Ascending aorta (tissue), 2 donors: ENCODE measurements around the gene IL17D. TPM values are rescaled to one million over a fixed set of nuclear protein-coding genes. Genes with fewer than 3 reads are reported as not detected.
"Not testable (repeated sequence)": the region's sequence is repeated elsewhere in the genome, so short reads cannot be mapped to it uniquely, and the experiment has no call there.

Experiments
- DNase-seq, 2 donors: peaks; one replicate each; pipeline ENCODE4 v3.0.0-alpha.2; 2019; ENCODE audit warnings: low spot score in 2 of 2
- H3K27ac ChIP-seq, 2 donors: fragments of 200-600 bp; sonication (generic); one replicate each; pipeline ENCODE4 v1.5.1; 2016 to 2017; ENCODE audit warnings: mild to moderate bottlenecking in 1 of 2
- H3K27me3 ChIP-seq: fragments of 200-600 bp; sonication (generic); one replicate; pipeline ENCODE4 v1.5.1; 2017
- H3K36me3 ChIP-seq, 2 donors: fragments of 200-600 bp; sonication (generic); one replicate each; pipeline ENCODE4 v1.5.1; 2016
- H3K4me1 ChIP-seq, 2 donors: fragments of 200-600 bp; sonication (generic); one replicate each; pipeline ENCODE4 v1.5.1; 2016 to 2017; ENCODE audit warnings: mild to moderate bottlenecking in 1 of 2
- H3K4me3 ChIP-seq, 2 donors: fragments of 200-600 bp; sonication (generic); one replicate each; pipeline ENCODE4 v1.5.1; 2016 to 2017; ENCODE audit warnings: mild to moderate bottlenecking in 1 of 2
- H3K9me3 ChIP-seq, 2 donors: fragments of 200-600 bp; sonication (generic); one replicate each; pipeline ENCODE4 v1.5.1; 2016
- CTCF ChIP-seq, 3 experiments: fragments of 200-600 bp in 2 of 3; fragments of 450-650 bp in 1 of 3; sonication (generic) in 2 of 3; IDR thresholded peaks; one replicate each; pipeline ENCODE4 v1.5.1; 2016 to 2019; ENCODE audit warnings: antibody characterized with exemption in 3 of 3, mild to moderate bottlenecking in 1 of 3, moderate library complexity in 1 of 3
- intact Hi-C: fragments of 100-400 bp; cut with DNase I; formaldehyde crosslinking; loops from one replicate; pipeline ENCODE4 v1.15.1; 2023
- total RNA-seq: library from RNA; depleted of rRNA; stranded (reverse); fragments of >200 nt; gene quantifications from one replicate; pipeline ENCODE4 v1.1.0, GENCODE V29; 2016

IL17D gene
- total RNA-seq, 1 donor from 2014 or later = not detected

DNA sequence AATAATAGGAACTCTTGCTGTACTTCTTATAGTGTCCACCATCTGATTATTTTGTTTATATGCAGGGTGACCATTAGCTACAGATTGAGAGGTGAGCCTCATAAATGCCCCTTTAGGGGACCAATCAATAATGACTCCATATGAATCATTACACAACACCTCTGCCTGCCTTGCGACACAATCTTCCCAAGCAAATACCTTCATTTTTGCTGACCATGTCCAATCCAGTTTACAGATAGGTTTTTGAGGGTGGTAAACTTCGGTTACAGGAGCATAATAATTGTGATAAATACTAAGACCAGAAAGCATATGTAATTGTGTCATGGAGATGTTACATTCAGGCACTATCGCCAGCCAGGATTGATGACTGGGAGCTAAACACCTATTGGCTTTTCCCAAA lies 23.6 kb upstream of the IL17D start:
- H3K27ac ChIP-seq = no peak overlapping the region
- no peaks in the 10 kb centered on the region for H3K4me1 ChIP-seq
- intact Hi-C loops = no loop called here
- no peaks in the 10 kb centered on the region for H3K36me3 ChIP-seq
- TF ChIP-seq CTCF (IDR thresholded peaks at IDR 0.05) = no peak
- no peak for DNase-seq
- no peaks in the 10 kb centered on the region for H3K27me3 ChIP-seq
- H3K9me3 ChIP-seq = no peaks in the 10 kb centered on the region
- no peak overlapping the region for H3K4me3 ChIP-seq

DNA sequence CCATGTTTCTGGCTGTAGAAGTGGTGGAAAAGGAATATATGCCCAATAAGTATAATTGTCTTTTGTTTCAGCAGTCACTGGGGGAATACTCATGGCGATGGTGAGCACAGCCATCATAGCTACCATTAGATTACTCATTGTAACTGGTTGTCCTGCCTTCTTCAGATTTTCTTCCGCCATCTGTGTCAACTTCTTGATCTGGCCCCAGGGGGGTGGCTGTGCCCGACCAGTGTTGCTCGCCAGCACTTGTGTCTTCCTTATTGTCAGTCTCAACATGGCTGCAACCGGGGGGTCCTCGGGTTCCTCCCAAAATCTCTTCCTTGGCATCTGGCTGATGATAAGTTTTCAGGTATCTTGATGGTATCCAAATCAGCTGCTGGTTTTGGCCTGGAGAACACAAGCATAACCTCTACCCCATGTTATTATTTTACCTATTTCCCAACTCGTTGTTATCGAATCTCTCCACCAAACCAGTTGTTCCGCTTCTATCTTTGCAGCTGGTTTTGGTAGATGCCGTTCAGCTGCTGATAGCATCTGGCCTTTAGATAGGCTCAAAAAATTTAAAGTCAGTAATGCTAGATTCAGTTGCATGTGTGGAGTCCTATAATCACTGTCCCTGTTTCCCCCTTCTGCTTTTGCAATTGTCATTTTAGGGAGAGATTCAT lies 23.0 kb upstream of the IL17D start:
- H3K4me1 ChIP-seq = no peaks in the 10 kb centered on the region
- DNase-seq = no peak
- no peaks in the 10 kb centered on the region for H3K36me3 ChIP-seq
- no peak for TF ChIP-seq CTCF (IDR thresholded peaks at IDR 0.05)
- no peak overlapping the region for H3K4me3 ChIP-seq
- H3K27ac ChIP-seq = no peak overlapping the region
- H3K9me3 ChIP-seq = no peaks in the 10 kb centered on the region
- intact Hi-C loops = no loop called here
- H3K27me3 ChIP-seq = no peaks in the 10 kb centered on the region

- intact Hi-C loops, H3K36me3 ChIP-seq, H3K27ac ChIP-seq, H3K4me3 ChIP-seq, DNase-seq, H3K4me1 ChIP-seq, H3K27me3 ChIP-seq, H3K9me3 ChIP-seq: not testable (repeated sequence)
These were observed 22.0 kb upstream of the IL17D start for GRCh38 chr13:20681481-20681880.

DNA sequence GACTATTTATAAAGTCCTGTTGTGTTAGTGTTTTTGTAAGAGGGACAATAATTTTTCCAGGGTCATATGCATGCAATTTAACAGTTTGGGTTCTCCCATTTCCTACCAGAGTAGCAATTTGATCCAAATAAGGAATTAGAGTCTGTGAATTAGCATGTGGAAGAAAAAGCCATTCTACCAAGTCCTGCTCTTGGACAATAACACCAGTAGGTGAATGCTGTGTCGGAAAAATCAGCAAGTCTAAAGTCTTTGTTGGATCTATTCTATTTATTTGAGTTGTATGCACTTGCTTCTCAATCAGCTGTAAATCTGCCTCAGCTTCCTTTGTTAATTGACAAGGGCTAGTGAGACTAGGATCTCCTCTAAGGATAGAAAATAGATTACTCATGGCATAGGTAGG lies 21.4 kb upstream of the IL17D start:
- no peaks in the 10 kb centered on the region for H3K4me1 ChIP-seq
- TF ChIP-seq CTCF (IDR thresholded peaks at IDR 0.05) = no peak
- no peaks in the 10 kb centered on the region for H3K27me3 ChIP-seq
- no peak overlapping the region for H3K27ac ChIP-seq
- H3K36me3 ChIP-seq = no peaks in the 10 kb centered on the region
- intact Hi-C loops = no loop called here
- no peak overlapping the region for H3K4me3 ChIP-seq
- DNase-seq = no peak
- no peaks in the 10 kb centered on the region for H3K9me3 ChIP-seq

GRCh38 chr13:20684041-20684440 lies 19.5 kb upstream of the IL17D start:
- no peak for DNase-seq
- intact Hi-C loops = no loop called here
- Histone ChIP-seq H3K9me3 (no peaks in the 10 kb centered on the region), H3K36me3 (no peaks in the 10 kb centered on the region), H3K4me1 (no peaks in the 10 kb centered on the region), H3K27ac (no peak overlapping the region), H3K4me3 (no peak overlapping the region), H3K27me3 (no peaks in the 10 kb centered on the region)
- no peak for TF ChIP-seq CTCF (IDR thresholded peaks at IDR 0.05)

DNA sequence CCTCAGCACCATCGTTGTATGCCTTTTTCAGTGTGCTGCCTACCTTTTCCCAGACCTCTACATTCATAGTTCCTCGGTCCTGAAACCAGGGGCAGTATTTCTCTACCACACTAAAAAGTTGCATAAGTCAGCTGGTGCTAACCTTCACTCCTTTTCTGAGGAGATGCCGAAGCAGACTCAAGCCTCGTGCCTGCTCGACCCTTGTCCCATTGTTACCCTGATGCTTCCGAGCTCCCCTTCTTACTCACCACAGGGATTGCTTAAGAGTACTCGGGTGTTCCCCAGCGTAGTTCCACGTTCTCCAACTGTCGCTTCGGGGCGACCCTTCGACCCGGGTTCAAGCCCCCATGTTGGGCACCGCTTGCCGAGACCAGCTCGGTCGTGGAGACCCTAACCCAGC lies 19.0 kb upstream of the IL17D start:
- Histone ChIP-seq H3K27ac (no peak overlapping the region), H3K4me3 (no peak overlapping the region), H3K4me1 (no peaks in the 10 kb centered on the region), H3K27me3 (no peaks in the 10 kb centered on the region), H3K9me3 (no peaks in the 10 kb centered on the region), H3K36me3 (no peaks in the 10 kb centered on the region)
- no peak for TF ChIP-seq CTCF (IDR thresholded peaks at IDR 0.05)
- intact Hi-C loops = no loop called here
- DNase-seq = no peak
